MM.1S (cell line): ENCODE results near the gene NEGR1.

Experiments
- DNase-seq: peaks from one replicate; pipeline ENCODE4 v3.0.0-alpha.2; 2015
- H2AFZ ChIP-seq: fragments of 300-600 bp; sonication (generic); 2 replicates; pipeline ENCODE4 v1.6.0; 2016; ENCODE audit warnings: antibody characterized with exemption, low read length
- H3F3A ChIP-seq: fragments of 300-600 bp; sonication (generic); 2 replicates; pipeline ENCODE4 v1.6.1; 2016; ENCODE audit warnings: mild to moderate bottlenecking, antibody characterized with exemption, low read length, moderate library complexity, mixed read lengths; ENCODE audit not compliant: insufficient read depth
- H3K27ac ChIP-seq: fragments of 300-600 bp; sonication (generic); 2 replicates; pipeline ENCODE4 v1.5.1; 2016; ENCODE audit warnings: mild to moderate bottlenecking, low read length
- H3K27me3 ChIP-seq: fragments of 300-600 bp; sonication (generic); replicated peaks from 2 replicates; pipeline ENCODE4 v1.6.0; 2016; ENCODE audit warnings: low read length; ENCODE audit not compliant: insufficient read depth
- H3K36me3 ChIP-seq: fragments of 300-600 bp; sonication (generic); replicated peaks from 2 replicates; pipeline ENCODE4 v1.6.1; 2016; ENCODE audit warnings: mild to moderate bottlenecking, low read length, mixed read lengths; ENCODE audit not compliant: insufficient read depth
- H3K4me1 ChIP-seq: fragments of 300-600 bp; sonication (generic); 2 replicates; pipeline ENCODE4 v1.6.1; 2016; ENCODE audit warnings: low read length, mixed read lengths
- H3K4me2 ChIP-seq: fragments of 300-600 bp; sonication (generic); 2 replicates; pipeline ENCODE4 v1.6.0; 2016; ENCODE audit warnings: low read depth, low read length
- H3K4me3 ChIP-seq: fragments of 300-600 bp; sonication (generic); 2 replicates; pipeline ENCODE4 v1.5.1; 2016; ENCODE audit warnings: low read length, mixed read lengths
- H3K79me2 ChIP-seq: fragments of 300-600 bp; sonication (generic); 2 replicates; pipeline ENCODE4 v1.6.1; 2016; ENCODE audit warnings: mixed run types, low read length, mixed read lengths
- H3K9ac ChIP-seq: fragments of 300-600 bp; sonication (generic); 2 replicates; pipeline ENCODE4 v1.6.1; 2016; ENCODE audit warnings: low read length, mixed read lengths
- H3K9me2 ChIP-seq: fragments of 300-600 bp; sonication (generic); replicated peaks from 2 replicates; pipeline ENCODE4 v1.6.1; 2016; ENCODE audit warnings: mild to moderate bottlenecking, low read length, mixed read lengths; ENCODE audit not compliant: insufficient read depth
- H3K9me3 ChIP-seq: fragments of 300-600 bp; sonication (generic); replicated peaks from 2 replicates; pipeline ENCODE4 v1.6.1; 2016; ENCODE audit warnings: mild to moderate bottlenecking, low read length, mixed read lengths; ENCODE audit not compliant: insufficient read depth
- H4K20me1 ChIP-seq: fragments of 300-600 bp; sonication (generic); 2 replicates; pipeline ENCODE4 v1.6.1; 2016; ENCODE audit warnings: mild to moderate bottlenecking, low read length, moderate library complexity, mixed read lengths; ENCODE audit not compliant: insufficient read depth
- EZH2 ChIP-seq: fragments of 300-600 bp; sonication (generic); optimal IDR thresholded peaks from 2 replicates; pipeline ENCODE3; 2017; ENCODE audit warnings: low read depth, mild to moderate bottlenecking, antibody characterized with exemption, low read length, mixed read lengths
- EZH2phosphoT487 ChIP-seq: fragments of 300-600 bp; sonication (generic); IDR thresholded peaks from 2 replicates; pipeline ENCODE4 v1.6.1; 2018; ENCODE audit warnings: antibody characterized with exemption, low read length
- TF ChIP-seq, protein P1 (sequence below): fragments of 300-600 bp; sonication (generic); IDR thresholded peaks from 2 replicates; pipeline ENCODE4 v1.5.1; 2016; ENCODE audit warnings: antibody characterized with exemption, low read length, mixed read lengths

Gene NEGR1

DNA sequence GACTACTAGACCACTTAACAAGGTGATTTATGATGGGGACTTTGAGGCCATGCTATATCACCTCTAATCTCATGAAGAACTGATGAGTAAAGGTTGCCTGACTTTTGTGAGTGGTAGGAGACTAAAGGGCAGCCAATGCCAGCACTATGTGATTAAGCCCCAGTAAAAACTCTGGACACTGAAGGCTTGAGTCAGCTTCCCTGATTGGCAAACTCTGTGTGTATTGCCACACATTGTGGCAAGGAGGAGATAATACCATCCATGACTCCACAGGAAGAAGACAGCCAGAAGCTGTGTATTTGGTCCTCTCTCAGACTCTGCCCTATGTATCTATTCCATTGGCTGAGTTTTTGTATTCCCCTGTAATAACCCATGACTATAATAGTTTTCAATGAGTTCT is 788.2 kb downstream of the NEGR1 start:
- Histone ChIP-seq H3K36me3 (no peaks in the 10 kb centered on the region), H3F3A (no peaks in the 10 kb centered on the region), H3K9me3 (no peaks in the 10 kb centered on the region), H3K27ac (no peak overlapping the region), H3K4me1 (no peaks in the 10 kb centered on the region), H3K27me3 (no peaks in the 10 kb centered on the region), H3K4me3 (no peak overlapping the region), H4K20me1 (no peaks in the 10 kb centered on the region), H3K9me2 (no peaks in the 10 kb centered on the region), H3K4me2 (no peak overlapping the region), H2AFZ (no peak overlapping the region), H3K79me2 (no peaks in the 10 kb centered on the region), H3K9ac (no peak overlapping the region)
- no peak for DNase-seq
- TF ChIP-seq EZH2 = no peak
- TF ChIP-seq, protein P1, sequence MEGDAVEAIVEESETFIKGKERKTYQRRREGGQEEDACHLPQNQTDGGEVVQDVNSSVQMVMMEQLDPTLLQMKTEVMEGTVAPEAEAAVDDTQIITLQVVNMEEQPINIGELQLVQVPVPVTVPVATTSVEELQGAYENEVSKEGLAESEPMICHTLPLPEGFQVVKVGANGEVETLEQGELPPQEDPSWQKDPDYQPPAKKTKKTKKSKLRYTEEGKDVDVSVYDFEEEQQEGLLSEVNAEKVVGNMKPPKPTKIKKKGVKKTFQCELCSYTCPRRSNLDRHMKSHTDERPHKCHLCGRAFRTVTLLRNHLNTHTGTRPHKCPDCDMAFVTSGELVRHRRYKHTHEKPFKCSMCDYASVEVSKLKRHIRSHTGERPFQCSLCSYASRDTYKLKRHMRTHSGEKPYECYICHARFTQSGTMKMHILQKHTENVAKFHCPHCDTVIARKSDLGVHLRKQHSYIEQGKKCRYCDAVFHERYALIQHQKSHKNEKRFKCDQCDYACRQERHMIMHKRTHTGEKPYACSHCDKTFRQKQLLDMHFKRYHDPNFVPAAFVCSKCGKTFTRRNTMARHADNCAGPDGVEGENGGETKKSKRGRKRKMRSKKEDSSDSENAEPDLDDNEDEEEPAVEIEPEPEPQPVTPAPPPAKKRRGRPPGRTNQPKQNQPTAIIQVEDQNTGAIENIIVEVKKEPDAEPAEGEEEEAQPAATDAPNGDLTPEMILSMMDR = no peak
- TF ChIP-seq EZH2phosphoT487 = no peak

DNA sequence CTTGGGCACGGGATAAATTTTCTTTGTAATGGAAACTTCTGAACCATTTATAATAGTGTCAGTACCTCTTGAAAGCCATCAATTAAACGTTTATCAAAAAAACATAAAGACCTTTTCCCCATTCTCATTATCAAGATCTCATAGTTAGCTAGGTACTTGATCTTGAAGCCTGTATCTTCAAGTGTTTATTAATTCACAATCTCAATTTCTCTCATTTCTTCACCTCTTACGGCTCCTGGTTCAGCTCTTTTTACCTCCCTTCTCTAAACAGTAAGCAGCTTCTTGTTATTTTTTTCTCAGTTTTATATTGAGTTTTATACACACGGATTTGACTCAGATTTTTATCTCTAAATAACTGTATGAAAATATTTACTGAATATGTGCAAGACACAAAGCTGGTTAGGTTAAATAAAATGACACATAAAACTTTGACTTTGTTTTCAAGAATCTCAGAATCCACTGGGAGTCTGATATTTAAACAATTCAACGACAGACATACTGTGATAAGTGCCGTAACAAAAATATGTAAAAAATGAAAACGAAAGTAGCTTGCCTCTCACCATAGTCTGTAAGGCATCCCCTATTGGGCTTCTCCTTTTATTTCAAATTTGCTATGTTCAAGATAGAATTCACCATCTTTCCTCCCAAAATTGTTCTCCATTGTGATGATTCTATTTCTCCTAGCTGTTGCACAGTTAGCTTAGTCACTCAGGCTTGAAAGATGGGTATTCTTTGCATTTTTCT is 789.9 kb downstream of the NEGR1 start:
- Histone ChIP-seq H2AFZ (no peak overlapping the region), H3K36me3 (no peaks in the 10 kb centered on the region), H3F3A (no peaks in the 10 kb centered on the region), H3K79me2 (no peaks in the 10 kb centered on the region), H3K27me3 (no peaks in the 10 kb centered on the region), H3K9me2 (no peaks in the 10 kb centered on the region), H4K20me1 (no peaks in the 10 kb centered on the region), H3K9me3 (no peaks in the 10 kb centered on the region), H3K9ac (no peak overlapping the region), H3K4me1 (no peaks in the 10 kb centered on the region), H3K4me2 (no peak overlapping the region), H3K4me3 (no peak overlapping the region), H3K27ac (no peak overlapping the region)
- DNase-seq = peak; percentile 9
- no peak for TF ChIP-seq EZH2
- TF ChIP-seq, protein P1 = no peak
- no peak for TF ChIP-seq EZH2phosphoT487

DNA sequence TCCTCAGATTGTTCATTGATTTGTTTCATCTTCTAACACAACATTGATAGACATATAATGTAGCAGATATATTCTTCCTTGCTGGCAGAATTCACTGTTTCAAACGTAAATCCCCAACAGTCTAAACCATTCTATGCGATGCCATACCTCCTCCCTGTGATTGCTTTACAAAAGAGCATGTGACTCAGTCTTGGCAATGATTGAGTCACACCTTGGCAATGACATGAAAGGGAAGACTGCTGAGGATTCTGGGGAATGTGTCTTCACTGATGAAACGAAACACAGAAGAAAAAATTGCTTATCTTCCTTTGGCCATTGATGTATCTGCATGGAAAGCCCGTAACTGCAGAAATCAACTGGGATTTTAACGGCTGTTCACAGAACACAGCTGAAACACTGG is 791.9 kb downstream of the NEGR1 start:
- H3F3A ChIP-seq = no peaks in the 10 kb centered on the region
- no peaks in the 10 kb centered on the region for H3K79me2 ChIP-seq
- H3K4me3 ChIP-seq = no peak overlapping the region
- no peaks in the 10 kb centered on the region for H3K36me3 ChIP-seq
- H3K9me2 ChIP-seq = no peaks in the 10 kb centered on the region
- H2AFZ ChIP-seq = no peak overlapping the region
- no peak overlapping the region for H3K27ac ChIP-seq
- no peaks in the 10 kb centered on the region for H3K9me3 ChIP-seq
- H3K27me3 ChIP-seq = no peaks in the 10 kb centered on the region
- H3K4me1 ChIP-seq = no peaks in the 10 kb centered on the region
- H4K20me1 ChIP-seq = no peaks in the 10 kb centered on the region
- DNase-seq = no peak
- TF ChIP-seq EZH2phosphoT487 (no peak), EZH2 (no peak)
- TF ChIP-seq, protein P1 = no peak
- H3K9ac ChIP-seq = no peak overlapping the region
- H3K4me2 ChIP-seq = no peak overlapping the region
